Stimulated activated CD4-positive, alpha-beta T cell treated with anti-CD3 and anti-CD28 coated beads, TNF-alpha, amount 100 ng/mL, for 4 hours (primary cell): ENCODE data around the gene RANBP10.

Experiments
- DNase-seq, 3 experiments: peaks; one replicate each; pipeline ENCODE4 v3.0.0-alpha.2; 2020; ENCODE audit warnings: low read depth in 3 of 3

RANBP10 gene

DNA sequence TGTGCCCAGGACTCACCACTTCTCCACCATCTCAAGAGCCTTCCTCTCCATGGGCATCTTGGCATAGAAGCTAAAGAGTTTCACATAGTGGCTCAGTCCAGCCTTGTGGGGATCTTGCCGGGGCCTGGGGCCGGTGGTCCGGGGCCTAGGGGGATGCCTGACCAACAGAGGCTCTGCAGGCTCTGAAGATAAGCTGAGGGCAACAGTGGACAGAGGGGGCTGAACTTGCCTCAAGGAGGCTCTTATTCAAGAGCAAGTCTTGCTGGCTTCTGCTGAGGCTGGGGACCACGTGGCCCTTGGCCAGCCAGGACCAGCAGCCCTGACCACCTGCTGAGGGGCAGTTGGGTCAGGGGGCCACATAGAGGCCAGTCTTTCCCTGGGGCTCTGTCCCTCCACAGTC lies 22.3 kb upstream of the RANBP10 start:
- no peak for DNase-seq

DNA sequence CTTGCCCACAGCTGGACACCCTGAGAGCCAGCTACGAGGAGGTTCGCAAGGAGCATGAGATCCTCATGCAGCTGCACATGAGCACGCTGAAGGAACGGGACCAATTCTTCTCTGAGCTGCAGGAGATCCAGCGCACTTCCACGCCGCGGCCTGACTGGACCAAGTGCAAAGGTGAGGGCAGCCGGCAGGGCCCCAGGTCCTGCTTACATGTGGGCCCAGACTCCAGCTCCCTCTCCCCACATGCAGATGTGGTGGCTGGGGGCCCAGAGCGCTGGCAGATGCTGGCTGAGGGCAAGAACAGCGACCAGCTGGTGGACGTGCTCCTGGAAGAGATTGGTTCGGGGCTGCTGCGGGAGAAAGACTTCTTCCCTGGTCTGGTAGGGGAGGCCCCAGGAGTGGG lies 19.5 kb upstream of the RANBP10 start:
- DNase-seq: no peak

DNA sequence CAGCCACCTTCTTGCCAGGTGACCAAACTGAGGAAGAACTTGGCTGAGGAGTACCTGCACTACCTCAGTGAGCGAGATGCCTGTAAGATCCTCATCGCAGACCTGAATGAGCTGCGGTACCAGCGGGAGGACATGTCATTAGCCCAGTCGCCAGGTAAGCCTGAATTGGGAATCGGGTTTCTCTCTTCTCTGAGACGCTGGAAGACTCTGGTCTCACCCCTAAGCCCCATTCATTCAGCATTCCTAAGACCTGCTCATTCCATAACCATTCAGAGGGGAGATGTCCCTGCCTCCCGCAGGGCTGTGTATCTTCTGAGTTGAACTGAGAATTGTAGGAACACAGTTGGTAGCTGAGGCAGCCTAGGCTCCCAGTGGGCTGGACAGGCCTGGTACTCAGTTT lies 18.8 kb upstream of the RANBP10 start:
- no peak for DNase-seq

DNA sequence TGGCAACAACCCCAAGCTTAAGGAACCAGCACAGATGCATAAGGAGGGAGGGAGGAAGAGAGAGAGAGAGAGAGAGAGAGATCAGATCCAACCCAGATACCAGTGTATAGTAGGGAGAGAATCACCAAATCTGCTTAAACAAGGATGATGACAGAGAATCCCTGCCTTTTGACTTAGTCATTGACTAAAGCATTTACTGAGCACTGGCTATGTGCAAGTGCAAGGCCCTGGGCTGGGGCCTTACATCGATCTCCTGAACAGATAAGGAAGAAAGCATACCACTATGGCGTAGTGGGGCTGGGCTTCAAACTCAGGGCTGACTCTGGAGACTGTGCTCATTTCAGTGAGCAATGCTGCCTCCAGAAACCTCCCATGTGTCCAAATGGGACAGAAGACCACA lies 16.2 kb upstream of the RANBP10 start:
- DNase-seq: no peak

DNA sequence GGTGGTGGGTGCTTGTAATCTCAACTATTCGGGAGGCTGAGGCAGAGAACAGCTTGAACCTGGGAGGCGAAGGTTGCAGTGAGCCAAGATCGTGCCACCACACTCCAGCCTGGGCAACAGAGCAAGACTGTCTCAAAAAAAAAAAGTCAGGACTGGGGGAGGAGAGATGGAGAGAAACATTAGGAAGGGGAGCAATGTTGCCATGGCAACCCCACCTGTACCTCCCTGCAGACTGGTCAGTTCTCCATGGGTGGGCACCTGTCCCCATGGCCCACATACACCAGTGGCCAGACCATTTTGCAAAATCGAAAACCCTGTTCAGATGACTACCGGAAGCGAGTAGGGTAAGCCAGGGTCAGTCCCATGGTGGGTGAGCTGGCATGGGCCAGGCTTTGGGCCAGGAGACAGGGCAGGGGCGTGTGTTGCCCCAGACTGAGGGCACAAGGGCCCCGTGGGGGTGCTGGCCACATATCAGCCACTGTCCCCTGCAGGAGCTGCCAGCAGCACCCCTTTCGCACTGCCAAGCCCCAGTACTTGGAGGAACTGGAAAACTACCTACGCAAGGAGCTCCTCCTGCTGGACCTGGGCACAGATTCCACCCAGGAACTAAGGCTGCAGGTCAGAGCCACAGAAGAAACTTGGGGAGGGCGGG lies 14.4 kb upstream of the RANBP10 start:
- DNase-seq: no peak

DNA sequence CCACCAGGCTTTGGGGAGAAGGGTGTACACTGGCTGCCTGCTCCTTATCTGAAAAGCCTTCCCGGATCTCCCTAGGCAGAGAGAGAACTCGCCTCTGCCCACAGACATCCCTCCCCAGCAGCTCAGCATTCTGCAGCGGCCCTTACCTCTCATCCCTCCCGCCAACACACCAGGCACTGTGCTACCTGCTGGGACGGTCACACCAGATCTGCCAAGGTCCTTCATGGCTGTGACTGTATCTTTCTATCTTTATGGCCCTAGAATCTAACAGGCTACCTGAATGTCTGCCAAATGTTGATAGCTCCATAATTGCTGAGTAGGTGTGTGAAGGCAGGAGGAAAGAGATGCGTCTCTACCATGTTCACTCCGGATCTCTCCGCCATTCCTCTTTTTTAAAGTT lies 8.2 kb upstream of the RANBP10 start:
- DNase-seq: no peak

- DNase-seq: no peak
These were observed 5.5 kb upstream of the RANBP10 start for GRCh38 chr16:67811899-67812298.

DNA sequence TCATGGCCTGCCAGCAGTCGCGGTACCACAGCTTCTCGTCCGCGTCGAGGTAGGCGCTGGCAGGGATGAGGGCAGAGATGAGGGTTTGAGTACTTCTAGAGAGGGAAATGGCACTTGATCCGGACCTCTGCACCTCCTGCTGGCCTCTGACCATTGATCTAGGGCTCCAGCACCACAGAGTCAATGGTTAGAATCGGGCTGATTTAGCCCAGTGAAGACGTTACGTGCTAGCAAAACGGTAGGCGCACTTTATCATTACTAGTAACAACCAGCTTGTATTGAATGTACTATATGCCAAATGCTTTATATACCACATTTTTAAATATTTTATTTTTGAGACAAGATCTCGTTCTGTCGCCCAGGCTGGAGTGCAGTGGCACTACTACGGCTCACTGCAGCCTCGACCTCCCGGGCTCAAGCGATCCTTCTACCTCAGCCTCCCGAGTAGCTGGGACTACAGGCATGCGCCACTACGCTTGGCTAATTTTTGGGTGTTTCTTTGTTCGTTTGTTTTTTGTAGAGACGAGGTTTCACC lies 855 bp upstream of the RANBP10 start:
- DNase-seq: no peak

DNA sequence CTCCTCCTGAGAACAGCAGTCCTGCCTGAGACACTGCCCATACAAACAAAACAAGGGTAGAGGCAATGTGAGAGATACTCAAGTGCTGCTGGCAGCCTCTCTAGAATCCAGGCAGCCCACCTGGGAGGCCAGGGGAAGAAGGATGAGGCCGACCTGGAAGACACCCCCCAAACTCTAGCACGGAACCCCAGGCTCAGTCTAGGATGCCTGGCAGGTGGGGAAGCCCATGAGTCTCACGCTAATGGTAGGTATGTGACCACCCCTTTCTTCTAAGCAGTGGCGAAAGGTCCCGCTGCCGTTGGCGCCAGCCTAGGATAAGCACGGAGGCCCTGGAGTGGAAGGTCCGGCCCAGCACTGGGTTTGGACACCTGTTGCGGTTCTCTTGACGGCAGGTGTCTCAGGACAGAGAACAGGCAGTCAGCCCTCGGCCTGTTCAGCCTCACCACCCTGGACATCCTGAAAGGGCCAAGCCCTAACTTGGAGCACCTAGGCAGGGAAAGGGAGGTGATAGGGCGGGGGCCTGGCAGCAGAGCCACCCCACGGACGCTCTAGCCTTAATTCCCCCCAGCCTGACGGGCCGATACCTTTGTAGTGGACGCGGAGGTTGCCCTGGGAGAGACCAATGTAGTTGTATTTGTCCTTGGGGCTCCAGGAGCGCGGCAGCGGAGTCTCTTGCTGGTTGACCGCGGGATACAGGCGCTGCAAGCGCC lies 487 bp downstream of the RANBP10 start:
- peak in 2 of 3 experiments; percentile 2 to 13 for DNase-seq

GRCh38 chr16:67804853-67805542 lies 1.4 kb downstream of the RANBP10 start:
- no peak for DNase-seq

DNA sequence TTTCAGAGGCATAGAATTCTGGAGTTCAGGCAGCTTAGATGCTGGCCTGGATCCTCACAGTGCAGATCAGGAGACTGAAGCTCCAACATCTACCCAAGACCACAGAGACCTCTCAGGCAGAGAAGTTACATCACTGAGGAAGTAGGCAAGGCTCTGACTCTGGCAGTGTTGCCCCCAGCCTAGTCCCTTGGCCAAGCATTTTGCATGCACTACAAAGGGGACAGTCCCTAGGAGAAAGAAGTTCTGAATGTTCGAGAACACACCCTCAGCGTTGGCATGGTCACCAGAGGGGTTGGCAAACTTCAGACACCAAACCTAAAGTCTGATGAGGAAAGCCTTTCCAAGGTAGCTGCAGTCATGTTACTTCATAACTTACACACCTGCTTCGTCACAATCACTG lies 2.5 kb downstream of the RANBP10 start:
- DNase-seq: no peak

- no peak for DNase-seq
These were observed 4.5 kb downstream of the RANBP10 start for GRCh38 chr16:67801883-67802282.

- DNase-seq: no peak
These were observed 5.1 kb downstream of the RANBP10 start for GRCh38 chr16:67801241-67801640.

DNA sequence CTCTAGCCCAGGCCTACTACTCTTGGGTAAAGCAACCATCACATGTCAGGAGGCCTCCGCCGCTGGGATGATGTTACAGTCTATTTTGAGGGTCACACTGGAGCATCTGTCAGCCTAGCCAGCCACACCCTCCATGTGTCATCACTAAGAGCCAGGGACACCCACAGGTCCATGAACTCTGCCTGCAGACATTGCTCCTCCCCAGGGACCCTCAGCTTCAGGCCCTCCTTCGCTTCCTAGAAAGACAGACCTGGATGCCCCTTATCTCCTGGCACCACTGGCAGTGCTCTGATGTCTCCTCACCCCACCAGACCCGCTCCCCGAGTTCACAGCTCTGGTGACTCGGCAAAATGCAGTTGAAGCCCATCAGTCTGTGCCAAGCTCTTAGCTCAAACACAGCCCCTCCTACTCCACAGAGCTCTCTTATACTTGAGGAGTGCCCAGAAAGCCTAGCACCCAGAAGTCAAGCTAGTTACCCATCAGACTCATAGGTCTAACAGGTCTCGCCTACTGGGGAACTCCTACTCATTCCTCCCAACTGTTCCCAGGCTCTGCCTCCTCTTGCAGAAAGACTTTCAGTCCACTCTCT lies 5.9 kb downstream of the RANBP10 start:
- no peak for DNase-seq

DNA sequence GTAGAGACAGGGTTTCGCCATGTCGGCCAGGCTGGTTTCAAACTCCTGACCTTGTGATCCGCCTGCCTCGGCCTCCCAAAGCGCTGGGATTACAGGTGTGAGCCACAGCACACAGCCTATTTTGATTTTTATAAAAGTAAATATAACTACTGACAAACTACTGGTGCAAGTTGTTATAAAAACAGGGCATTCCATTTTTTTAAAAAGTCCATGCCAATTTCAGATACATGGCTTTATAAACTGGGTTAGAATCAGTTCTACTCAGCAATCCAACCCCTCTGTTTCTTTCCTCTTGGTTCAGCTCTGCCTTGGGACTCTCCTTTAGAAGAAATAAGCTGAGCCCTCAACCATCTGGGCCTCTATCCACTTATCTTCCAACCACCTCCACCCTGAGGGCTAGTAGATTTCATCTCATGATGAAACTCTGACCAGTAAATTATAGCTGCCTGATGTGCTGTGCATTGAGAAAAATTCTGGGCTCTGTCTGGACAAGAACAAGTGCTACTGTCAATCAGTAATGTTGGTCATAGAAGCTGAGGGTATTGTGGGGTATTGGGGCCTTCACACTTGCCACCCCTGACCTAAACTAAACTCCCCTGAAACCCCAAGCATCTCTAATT lies 10.2 kb downstream of the RANBP10 start:
- no peak for DNase-seq

DNA sequence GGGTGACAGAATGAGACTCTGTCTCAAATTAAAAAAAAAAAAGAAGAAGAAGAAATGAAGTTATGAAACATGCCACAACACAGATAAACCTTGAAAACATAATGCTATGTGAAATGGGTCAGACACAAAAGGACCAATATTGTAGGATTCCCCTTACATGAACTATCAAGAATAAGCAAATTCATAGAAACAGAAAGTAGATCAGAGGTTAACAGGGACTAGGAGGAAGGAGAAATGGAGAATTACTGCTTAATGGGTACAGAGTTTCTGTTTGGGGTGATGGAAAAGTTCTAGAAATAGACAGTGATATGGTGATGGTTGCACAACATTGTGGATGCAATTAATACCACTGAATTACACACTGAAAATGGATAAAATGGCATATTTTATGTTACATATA lies 16.3 kb downstream of the RANBP10 start:
- DNase-seq: no peak

DNA sequence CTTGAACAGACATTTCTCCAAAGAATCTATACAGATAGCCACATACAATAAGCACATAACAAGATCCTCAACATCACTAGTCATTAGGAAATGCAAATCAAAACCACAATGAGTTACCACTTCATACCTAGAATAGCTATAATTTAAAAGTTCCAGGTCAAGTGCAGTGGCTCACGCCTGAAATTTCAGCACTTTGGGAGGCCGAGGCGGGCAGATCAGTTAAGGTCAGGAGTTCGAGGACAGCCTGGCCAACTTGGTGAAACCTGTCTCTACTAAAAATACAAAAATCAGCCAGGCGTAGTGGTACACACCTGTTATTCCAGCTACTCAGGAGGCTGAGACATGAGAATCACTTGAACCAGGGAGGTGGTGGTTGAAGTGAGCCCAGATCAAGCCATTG lies 19.9 kb downstream of the RANBP10 start:
- no peak for DNase-seq

DNA sequence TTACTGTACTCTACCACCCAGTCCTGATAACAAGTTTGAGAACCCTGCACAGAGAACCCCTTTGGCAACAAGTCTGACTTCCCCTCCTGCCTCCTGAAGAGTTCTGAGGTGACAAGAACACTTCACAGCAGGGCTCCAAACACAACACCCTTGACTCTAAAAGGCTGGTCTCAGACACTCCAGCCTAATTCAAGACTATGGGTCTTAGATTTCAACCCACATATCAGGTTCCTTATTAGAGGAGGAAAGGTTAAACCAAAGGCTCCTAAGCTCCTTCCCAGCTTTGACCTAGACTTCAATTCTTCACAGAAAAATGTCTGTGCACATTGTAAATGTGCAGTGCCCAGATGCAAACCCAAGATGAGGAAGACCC lies 23.0 kb downstream of the RANBP10 start:
- no peak for DNase-seq

DNA sequence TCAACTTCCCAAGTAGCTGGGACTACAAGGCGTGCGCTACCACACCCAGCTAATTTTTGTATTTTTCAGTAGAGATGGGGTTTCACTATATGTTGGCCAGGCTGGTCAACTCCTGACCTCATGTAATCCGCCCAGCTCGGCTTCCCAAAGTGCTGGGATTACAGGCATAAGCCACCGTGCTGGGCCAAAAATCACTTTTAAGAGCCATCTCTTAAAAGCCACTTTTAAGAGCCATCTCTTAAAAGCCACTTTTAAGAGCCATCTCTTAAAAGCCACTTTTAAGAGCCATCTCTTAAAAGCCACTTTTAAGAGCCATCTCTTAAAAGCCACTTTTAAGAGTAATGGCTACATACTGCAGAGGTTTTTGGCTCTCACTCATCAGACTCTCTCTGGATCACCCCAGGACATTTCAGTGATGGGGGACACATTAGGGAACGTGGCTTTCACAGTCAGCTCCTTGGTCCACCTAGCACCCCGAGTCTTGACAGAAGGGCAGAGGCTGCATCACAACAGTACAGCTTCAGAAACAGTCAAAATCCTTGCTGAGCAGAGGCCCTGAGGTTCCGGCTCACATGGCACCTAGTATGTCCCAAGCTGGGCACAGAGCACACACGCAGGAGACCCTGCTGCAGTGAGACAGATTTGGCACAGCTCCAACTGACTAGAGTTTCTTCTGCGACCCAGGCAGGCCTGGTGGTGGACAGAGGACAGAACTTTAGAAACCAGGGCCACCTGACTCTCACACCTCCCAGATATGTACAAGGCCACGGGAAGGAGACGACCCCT lies 23.6 kb downstream of the RANBP10 start:
- DNase-seq: no peak

GRCh38 chr16:67781565-67781921 lies 24.8 kb downstream of the RANBP10 start:
- no peak for DNase-seq

- no peak for DNase-seq
These were observed 25.4 kb downstream of the RANBP10 start for GRCh38 chr16:67780847-67781564.
